DMS 273 treated with DMSO at 0.1 percent for 48 hours (cell line): ENCODE results near the gene HOXB4.

Experiments used
- DNase-seq: peaks from one replicate; lab custom pipeline; 2025; lab: John Stamatoyannopoulos, UW

HOXB4 gene

DNA sequence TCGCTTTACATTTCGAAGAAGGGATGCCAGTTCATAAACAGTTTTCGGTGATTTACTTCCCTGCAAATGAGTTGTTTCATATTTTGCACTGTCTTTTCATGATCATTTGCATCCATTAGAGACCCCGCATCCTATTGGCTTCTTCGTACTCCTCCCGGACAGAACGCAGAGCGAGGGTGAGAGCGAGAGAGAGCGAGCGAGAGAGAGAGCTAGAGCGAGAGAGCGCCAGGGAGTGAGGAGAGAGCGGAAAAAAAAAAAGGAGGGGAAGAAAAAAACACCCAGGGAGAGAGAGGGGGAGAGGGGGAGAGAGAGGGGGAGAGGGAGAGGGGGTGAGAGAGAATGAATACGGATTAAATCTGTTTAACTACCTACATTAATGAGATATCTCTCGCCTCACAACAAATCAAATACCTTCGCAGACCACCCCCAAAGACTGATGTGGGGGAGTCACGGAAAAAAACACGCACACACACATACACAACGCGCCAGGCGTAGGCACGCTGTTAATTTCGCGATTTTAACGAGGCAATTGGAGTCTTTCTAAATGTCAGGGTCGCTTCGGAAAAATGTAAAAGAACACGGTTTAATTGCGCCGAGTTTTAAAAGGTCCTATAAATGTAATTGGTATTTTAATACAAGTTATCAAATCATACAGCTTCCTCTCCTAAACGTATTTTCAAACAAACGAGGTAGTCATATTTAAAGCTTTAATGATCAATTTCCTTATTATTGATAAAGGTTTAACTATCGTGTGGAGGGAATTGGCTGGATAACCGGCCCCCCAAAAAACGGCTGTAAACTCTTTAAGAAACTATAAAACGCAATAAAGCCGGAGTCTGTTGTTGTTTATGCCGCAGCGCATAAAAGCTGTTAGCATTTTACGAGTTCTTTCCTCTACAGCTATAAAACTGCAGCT is 37.2 kb upstream of the HOXB4 start, which contains the start of gene HOXB8:
TSS of gene HOXB8 (minus strand) at position 246 of the 916 bp plus-strand sequence. CDS start 588 bp downstream, outside the sequence.
- DNase-seq, result no peak

DNA sequence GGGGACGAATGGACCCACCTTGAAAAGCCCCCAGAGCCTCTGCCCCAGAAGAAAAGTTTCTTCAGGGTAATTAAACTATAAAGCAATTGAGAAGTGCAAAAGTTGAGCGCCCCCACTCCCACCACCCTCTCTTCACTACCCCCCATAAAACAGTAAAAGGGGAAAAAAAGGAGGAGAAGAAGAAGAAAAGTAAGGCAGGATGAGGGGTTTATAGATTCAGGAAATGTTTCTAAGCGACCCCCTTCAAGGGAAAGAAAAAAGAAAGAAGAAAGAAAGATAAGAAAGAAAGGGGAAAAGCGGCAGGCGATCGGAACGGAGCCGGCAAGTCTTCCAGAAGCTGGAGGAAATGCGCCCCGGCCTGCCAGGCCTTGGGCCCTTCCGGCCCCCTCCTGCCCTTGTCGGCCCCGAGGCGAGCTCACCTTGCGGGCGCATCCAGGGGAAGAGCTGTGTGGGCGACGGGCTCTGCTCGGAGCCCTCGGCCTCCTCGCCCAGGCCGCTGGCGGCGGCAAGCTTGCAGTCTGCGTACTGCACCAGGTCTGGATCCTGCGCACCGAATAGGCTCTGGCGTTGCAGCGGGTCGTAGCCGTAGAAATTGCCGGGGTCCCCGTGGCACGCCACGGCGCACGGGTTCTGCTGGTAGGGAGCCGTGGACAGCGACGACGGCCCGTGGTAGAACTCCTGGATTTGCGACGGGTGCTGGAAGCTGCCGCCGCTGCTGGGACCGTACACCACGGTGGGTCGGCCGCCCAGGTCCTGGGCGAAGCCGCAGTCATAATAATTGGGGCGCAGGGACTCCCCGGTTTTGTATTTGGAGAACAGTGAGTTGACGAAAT is 35.9 kb upstream of the HOXB4 start:
- no peak for DNase-seq

DNA sequence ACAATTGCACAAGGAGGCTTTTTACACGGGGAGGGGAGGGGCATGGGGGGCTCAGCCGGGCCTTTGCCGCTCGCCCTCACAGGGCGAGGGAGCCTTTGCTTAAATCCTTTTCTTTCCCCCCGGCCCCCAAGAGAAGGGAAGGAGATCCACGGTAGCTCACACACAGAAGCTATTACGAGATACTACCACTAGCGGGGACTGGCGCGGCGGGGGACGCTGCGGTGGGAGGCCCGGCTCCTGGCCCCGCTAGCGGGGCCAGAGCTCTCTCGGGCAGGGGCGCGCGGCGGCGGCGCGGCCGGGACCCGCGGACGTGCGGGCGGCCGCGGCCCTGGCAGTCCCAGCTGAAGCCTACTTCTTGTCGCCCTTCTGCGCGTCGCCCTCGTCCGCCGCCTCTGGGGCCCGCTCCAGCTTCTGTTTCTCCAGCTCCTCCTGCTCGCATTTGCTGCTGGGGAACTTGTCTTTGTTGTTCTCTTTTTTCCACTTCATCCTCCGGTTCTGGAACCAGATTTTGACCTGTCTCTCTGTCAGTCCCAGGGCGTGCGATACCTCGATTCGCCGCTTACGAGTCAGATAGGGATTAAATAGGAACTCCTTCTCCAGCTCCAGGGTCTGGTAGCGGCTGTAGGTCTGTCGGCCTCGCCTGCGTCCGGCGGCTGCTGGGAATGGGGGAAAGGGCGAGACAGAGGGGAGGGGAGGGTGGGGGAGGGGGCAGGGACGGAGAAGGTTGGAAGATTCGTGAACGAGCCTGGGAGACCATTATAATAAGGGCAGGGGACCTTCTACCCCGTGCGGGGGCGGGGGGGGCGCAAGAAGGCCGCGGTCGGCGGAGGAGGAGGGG is 34.9 kb upstream of the HOXB4 start:
- DNase-seq, result no peak

DNA sequence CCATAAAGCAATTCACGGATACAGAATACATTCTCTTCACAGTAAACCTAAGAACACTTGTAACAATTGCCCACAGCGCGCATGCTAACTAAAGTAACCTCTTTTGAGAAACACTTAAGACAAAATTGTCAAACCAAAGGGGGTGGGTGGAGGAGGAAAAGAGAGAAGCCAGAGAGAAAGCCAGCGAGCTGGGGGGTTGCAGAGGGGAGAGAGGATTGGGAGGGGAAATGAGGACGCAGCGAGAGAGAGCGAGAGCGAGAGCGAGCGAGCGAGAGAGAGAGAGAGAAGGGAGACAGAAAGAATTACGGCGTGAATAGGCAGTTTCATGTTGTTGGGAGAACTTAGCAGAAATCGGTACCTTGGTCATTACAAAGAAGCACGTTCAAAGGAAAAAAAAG is 34.3 kb upstream of the HOXB4 start:
- no peak for DNase-seq

DNA sequence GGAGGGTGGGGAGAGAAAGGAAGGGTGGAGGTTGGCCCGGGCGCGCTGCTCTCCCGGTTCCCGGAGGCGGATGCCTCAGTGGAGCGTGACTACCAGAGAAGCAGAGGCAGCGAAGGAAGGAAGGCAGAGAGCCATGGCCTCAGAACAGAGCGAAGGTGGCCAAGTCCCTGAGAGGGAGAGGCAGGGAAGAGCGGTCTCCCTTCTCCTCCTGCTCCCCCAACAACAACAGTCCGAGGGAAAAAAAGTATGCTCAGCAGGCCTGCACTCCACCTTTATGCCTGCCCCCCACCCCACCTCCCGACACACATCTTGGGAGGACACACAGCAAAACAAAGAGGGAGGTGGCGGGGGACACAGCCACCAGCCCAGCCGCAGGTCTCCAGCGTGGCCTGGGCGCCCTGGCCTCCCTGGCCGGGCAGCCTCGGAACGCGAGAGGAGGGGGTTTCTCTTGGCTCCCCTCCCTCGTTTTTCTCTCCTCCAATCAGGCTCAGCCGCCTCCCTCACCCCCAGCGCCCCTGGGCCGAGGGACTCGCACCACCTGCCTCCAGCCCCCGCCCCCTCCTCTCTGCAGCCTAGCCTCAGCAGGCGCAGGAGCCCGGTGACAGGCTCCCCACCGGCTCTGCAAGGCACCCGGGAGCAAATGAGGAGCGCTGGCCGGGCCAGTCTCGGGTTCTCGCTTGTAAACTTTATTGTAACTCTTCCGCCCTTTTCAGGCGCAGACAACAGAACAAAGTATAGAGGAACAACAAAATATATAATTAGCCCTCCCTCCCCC is 33.7 kb upstream of the HOXB4 start:
- no peak for DNase-seq

DNA sequence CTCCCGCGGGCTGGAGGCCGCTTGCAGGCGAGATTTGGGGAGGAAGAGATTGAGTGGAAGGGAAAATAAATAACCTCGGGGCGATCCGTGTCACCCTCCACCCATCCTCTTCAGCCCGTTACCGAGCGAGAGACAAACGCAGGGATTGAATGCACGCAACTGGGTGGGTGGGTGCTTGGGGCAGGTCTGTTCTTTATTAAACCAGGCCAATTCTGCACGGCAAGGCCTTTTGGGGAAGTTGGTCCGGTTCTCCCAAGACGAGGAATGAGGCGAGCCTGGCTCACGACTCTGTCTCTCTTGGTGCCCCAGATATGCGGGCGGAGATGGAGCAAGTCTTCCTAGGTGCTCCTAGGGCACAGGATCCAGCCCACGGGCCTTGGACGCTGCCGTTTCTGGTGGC is 33.1 kb upstream of the HOXB4 start:
- DNase-seq, result no peak

DNA sequence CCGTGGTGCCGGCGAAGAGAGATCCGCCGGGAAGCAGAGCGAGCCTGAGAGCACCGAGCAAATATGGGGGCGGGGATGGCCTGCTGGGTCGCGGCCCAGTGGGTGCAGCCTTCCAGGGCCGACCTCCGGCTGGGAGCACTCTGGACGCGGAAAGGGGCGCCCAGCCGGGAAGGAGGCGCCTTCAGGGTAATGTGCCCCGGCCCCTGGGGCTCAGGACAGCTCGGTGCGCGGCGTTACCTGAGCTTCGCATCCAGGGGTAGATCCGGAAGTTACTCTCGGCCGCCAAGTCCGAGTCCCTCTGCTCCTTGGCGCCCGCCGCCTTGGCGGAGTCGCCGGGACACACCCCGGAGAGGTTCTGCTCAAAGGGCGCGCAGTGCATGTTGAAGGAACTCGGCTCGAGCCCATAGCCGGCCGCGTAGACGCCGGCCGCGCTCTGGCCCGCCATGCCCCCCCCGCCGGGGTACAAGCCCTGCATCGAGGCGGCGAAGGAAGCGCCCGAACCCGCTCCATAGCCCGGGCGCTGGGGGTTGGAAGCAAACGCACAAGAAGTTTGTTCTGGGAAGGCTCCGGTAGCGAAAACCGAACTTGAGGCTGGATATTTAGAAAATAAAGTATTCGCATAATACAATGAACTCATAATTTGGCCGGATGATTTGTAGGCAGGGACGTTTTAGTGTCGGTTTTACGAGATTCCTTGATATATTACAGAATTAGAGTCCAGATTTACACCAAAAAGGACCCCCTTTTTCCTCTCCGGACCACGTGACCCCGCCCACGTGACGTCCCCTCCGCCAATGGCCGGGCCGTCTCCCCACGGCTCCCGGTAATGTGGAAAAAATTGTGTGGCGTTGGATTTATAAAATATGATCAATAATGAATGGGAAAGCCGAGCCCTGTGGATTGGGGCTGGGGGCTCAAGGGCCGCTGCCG is 32.4 kb upstream of the HOXB4 start, which contains the start of gene HOXB7:
TSS of gene HOXB7 (minus strand) at position 736 of the 930 bp plus-strand sequence. CDS start at position 637, 99 bp downstream.
- no peak for DNase-seq

DNA sequence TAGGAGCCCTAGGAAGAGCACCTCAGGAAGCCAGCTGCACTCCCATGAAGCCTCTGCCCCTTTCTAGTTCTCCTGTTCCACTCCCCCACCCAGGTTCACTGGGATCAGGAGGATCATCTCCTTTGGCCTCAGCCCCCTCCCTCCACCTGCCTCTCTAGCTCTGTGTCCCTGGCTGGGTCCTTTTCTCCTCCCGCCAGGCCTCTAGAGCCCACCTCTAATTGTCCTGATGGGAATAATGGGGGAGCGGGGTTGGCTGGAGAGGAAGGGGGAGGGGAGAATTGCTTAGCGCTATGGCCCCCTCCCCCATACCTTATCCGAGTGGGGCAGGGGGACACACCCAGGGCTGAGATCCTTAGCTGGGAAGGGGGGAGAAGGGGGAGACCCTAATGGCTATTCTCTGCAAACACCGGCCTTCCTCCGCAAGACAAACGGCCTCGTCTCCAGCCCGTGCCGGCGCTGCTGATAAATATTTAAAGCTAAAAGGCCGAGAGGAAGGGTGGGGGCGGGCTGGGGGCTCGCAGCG is 31.7 kb upstream of the HOXB4 start:
- DNase-seq, result no peak

DNA sequence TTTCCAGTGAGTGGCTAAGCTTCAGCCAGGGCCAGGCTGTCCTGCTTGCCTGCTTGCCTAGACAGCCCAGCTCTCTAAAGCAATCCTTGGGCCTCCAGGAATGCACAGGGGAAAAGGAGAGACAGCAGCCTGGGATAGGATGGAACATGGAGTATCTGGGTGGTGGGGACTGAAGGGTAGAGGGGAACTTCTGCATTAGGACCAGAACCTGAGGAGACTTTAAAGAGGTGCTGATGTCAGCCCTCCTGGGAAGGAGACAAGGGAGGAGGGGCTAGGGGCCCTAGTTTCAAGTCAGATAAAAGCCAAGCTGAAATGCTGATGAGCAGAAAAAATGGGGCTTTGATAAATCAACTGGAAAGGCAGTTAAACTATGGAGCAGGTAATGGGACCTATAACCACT is 30.9 kb upstream of the HOXB4 start:
- DNase-seq, result no peak

DNA sequence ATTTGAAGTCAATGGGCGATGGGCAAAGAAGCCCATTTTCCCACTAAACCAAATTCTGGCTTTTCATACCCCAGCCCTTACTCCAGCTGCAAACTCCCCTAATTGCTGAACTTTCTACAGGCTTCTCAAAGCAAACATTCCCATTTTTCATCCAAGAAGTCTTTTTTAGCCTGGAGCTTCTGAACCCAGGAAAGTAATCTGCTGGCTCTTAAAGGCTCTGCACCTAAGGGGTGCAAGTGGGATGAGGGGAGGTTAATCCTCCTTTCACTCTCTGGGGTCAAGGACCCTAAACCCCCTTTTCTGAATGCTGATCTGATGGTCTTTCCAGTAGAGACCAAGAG is 30.3 kb upstream of the HOXB4 start:
- DNase-seq, result no peak

DNA sequence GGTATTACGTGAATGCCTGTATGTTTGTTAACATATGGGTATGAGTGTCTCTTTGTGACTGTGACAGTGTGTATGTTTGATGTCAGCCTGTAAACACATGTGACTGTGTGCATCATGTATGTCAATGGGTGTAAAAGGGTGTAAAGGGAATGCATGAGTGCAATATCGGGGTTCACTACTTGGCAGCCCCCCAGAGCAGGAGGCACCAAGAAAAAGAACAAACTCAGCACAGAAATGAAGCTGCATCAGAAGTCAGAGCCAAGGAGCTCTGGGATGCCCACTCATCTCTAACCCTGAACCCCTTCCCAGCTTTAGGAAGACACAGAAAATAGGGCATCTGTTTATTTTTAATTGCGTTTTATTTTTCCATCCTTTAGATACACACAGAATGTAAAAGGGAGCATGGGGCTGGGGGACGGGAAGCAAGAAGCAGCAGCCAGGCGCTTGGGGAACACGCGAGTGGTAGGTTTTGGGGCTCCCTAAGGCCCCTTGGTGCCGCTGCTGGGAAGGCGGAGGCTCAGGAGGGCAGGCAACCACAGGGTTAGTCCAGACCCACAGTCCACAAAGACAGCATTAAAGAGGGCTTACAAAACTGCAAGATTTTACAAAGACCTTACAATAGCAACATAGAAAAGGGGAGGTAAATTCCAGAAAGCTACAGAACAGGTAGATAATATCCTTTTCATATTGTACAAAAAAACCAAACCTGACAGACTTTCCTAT is 28.9 kb upstream of the HOXB4 start:
- DNase-seq, result no peak

DNA sequence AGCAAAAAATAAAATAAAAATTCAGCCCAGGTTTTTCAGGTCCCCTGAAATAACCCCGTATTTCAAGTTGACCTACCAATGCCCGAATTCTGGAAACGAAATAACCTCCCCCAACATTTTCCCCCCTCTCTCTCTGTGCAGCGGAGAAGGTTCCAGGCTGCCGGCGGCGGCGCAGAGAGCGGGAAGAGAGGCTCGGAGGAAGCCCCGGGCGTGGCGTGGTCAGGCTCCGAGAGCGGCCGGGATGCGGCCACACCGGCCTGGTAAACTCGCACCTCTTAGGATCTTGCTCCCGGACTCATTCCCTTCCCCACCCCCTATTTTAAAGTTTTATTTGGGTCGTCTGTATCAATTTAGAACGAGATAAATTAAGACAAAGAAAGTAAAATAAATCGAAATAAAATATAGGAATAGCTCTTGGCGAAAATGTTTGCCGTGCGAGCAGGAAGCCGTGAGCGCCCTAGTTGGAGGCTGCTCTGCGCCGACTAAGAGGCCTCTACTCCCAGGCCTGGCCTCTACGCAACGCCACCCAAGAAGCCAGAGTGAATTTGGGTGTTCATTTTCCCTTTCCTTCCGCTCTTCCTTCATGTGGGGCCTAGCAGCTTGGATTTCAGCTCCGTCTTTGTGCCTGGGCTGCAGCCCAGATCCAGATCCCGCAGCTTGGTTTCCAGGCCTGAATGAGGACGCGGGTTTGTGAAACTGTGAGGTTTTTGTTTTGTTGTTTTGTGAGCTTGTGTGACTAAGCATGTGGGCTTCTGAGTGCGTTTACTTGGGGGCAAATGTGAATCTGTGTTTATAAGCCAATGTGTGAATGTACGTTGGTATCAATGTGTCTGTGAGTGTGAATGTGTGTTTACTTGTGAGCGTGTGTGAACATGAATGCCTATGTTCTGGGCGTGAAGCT is 28.1 kb upstream of the HOXB4 start:
- DNase-seq, result no peak

DNA sequence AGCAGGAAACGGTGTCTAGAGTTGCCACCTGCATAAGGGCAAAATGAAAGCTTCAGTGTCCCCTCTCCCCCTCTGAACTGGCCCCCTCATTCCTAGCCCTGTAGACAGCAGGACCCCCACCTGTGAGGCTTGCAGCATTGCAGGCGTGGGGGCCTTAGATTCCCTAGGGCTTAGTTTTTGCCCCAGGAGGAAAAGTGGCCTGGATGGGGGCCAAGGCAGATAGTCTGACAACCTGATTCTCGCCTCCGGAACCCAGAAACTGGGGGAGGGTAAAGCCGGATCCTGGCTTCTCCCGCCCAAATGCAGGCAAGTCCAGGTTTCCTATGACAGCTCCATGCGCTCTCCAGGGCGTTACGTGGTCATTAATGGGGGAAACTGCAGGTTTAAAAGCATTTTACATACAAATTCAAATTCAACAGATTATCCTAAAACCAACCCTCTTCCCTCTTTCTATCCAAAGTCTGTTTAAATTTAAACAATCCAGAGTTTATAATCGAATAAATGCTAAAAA is 27.3 kb upstream of the HOXB4 start:
- no peak for DNase-seq

DNA sequence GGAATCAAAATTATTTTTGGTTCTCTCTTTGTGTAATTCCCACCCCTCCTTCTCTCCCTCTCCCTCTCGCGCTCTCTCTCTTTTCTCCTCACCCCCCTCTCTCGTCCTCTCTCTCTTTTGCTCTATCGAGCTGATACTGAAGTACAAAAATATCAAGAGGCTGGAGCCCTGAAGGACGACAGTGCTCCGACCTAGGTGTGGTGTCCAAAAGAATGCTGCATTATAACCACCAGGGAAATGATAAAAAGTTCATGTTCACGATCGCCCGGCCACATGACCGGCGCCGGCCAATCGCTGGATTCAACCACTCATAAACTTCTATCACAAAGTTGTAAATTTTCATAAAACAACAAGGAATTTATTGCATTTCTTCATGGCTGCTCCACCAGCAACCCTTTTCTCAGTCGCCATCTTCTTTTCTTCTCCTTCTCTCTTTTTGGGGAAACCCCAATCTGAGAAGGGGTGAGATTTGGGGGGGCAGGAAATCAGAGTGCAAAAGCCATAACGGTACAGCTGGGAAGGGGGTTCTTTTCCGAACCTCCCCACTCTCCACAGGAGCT is 26.7 kb upstream of the HOXB4 start, which contains the start of gene HOXB6:
TSS of gene HOXB6 (minus strand) at position 217 of the 560 bp plus-strand sequence. CDS start 6,836 bp downstream, outside the sequence.
- DNase-seq, result no peak

DNA sequence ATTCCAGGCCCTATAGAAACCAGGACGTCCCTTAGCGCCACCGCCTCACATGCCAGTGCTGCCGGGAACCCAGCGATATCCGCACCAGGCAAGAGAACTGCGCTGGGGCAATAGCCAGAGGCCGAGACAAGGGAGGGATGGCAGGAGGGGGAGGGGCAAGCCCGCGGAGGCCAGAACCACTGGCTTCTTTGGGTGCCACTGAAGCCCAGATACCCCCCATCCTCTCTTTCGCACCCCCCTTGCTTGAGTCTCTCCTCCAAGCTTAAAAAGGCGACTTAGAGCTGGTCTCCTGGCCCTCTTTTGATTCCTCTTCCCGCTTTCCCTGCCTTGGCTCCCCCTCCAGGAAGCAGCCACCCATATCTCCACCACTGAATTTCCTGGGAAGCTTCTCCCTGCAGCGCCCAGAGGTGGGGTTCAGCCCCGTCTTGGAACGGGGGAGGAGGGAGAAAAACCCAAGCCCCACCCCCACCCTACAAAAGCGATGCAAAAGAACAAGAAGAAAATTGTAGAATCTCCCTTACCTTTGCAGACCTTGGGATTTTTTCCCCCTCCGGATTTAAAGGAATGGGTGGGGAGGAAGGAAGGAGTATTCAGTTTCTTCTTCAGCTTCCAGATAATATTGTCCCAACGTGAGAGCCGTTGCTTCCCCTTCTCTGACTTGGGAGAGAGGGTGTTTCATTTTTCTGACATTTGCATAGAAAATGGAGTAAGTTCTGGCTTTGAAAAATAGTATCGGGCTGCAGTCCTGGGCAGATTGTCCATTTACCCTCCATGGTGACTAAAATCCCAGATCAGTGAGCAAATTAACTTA is 26.0 kb upstream of the HOXB4 start:
- DNase-seq, result no peak
